Coronary artery (tissue), 2 donors: ENCODE measurements around the gene SHFL.

Source experiments
- DNase-seq: peaks from one replicate; pipeline ENCODE4 v3.0.0-alpha.2; 2017; ENCODE audit warnings: low spot score
- H3K27ac ChIP-seq, 2 donors: fragments of 200-600 bp; sonication (generic); one replicate each; pipeline ENCODE4 v1.5.1; 2016 to 2019
- H3K4me3 ChIP-seq: fragments of 200-600 bp; sonication (generic); 2 replicates; pipeline ENCODE4 v1.5.1; 2016; ENCODE audit warnings: mild to moderate bottlenecking, moderate library complexity
- CTCF ChIP-seq: fragments of 200-600 bp; sonication (generic); IDR thresholded peaks from one replicate; pipeline ENCODE4 v1.5.1; 2019; ENCODE audit warnings: antibody characterized with exemption

SHFL gene

GRCh38 chr19:10116866-10117616, 30.9 kb downstream of the SHFL start:
- no peak for DNase-seq
- Histone ChIP-seq H3K4me3 (no peak overlapping the region), H3K27ac (no peak overlapping the region)
- TF ChIP-seq CTCF: no peak

DNA sequence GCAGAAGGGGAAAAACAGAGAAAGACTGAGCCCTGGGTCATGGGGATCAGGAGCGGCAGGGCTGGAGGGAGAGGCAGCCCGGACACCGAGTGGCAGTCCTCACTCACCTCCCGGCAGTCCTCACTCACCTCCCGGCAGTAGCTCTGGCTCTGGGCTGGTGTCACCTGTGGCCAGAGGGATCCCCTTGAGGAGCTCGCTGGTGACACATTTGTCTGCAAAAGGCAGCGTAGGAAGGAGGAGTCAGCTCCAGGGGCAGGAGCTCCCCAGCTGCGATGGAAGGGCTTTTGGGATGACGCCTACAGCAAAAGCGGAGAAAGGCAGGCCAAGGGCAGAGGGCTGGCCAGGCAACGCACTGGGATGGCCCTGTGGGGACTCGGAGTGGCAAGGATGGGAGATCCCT, 32.8 kb downstream of the SHFL start:
- Histone ChIP-seq H3K4me3 (peak overlapping the region; percentile 83), H3K27ac (peak overlapping the region in 1 of 2 donors; percentile 77)
- no peak for DNase-seq
- no peak for TF ChIP-seq CTCF

- no peak for TF ChIP-seq CTCF
- H3K27ac ChIP-seq: peak overlapping the region; percentile 10 to 69
- DNase-seq: no peak
- H3K4me3 ChIP-seq: peak overlapping the region; percentile 23
Measured at GRCh38 chr19:10120538-10121189, 34.5 kb downstream of the SHFL start.

DNA sequence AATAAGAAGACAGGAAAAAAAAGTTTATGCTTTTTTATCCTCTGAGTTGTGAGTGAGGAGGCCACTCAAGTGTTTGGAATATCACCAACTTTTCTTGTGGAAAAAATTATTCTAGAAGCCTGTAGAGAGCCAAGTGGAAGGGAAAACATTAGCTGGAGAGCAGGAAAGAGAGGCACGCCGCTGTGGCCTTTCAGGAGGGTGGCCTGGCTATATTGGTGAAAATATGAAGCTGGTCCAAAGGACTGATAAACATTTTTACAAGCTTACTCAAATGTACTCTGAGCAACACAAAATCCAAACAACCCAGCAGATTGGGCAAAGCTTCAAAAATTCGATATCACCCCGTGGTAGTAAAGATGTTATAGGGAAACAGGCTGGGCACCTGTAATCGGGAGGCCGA, 35.9 kb downstream of the SHFL start:
- TF ChIP-seq CTCF: no peak
- H3K27ac ChIP-seq: peak overlapping the region; percentile 10 to 69
- no peak overlapping the region for H3K4me3 ChIP-seq
- DNase-seq: no peak

DNA sequence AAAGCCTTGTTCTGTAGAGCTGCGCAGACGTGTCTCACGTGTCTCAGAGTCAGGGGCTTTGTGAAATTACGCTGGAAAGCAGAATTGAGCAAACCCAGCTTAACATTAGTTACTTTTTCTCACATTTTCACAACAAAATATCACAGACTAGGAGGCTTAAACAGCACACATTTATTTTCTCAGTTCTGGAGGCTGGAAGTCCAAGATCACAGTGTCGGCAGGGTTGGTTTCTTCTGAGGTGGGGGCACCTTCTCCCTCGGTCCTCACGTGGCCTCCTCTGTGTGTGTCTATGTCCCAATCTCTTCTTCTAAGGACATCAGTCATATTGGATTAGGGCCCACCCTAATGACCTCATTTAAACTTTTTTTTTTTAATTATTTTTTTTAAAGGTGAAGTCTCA, 38.3 kb downstream of the SHFL start:
- Histone ChIP-seq H3K27ac (no peak overlapping the region), H3K4me3 (no peak overlapping the region)
- TF ChIP-seq CTCF: no peak
- no peak for DNase-seq

DNA sequence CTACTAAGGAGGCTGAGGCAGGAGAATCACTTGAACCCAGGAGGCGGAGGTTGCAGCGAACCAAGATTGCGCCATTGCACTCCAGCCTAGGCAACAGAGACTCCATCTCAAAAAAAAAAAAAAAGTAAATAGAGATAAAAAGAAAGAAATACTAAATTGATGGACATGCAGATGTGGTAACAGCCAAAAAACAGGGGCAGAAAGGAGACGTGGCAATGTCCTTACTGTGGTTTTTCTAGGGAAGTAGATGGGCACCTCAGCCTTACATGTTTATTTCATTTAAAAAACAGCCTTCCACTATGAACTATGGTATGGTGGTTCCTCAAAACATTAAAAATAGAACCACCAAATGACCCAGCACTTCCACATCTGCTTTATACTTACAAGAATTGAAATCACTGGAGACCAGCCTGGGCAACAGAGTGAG, 40.1 kb downstream of the SHFL start:
- no peak overlapping the region for H3K4me3 ChIP-seq
- no peak for TF ChIP-seq CTCF
- no peak for DNase-seq
- H3K27ac ChIP-seq: no peak overlapping the region

- no peak for DNase-seq
- Histone ChIP-seq H3K27ac (no peak overlapping the region), H3K4me3 (no peak overlapping the region)
- TF ChIP-seq CTCF: no peak
Measured at GRCh38 chr19:10132905-10133304, 46.8 kb downstream of the SHFL start.
